ENCODE measurements around the gene SCAI. TPM values are rescaled to one million over a fixed set of nuclear protein-coding genes. Genes with fewer than 3 reads are reported as not detected.

SCAI gene
- polyA plus RNA-seq, 4 donors: under 0.01 to 7.2 (median 0.69) TPM

DNA sequence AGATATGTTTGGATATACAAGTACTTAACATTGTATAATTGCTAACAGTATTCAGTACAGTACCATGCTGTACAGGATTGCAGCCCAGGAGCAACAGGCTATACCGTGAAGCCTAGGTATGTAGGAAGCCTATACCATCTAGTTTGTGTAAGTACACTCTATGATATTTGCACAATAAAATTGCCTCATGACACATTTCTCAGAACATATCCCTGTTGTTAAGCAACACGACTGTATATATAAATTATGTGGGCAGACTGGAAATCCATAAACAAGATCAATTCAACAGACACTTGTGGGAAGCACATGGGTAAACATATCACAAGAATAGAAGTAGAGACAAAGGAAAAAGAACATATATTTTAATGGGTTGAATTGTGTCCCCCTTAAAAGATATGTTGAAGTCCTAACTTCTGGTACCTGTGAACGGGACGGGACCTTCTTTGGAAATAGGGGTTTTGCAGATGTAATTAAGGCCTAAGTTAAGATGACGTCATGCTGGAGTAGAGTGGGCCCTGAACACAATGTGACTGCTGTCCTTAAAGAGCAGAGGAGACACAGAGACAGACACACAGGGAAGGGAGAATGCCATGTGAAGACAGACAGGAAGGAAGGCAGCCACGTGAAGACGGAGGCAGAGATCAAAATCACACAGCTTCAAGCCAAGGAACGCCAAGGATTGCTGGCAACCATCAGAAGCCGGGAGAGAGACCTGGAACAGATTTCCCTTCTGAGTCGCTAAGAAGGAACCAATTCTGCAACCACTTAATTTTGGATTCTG, 76.3 kb downstream of the SCAI start:
- Histone ChIP-seq H3K27me3 (ENCODE audit: control insufficient read depth in 3 of 3, insufficient read depth in 3 of 3, low read length in 3 of 3) (no peaks in the 10 kb centered on the region), H3K9me3 (ENCODE audit: control insufficient read depth in 2 of 2, insufficient read depth in 1 of 2, low read depth in 1 of 2, low read length in 1 of 2) (peaks cover 0 to 7% of the 10 kb centered on the region in 2 donors), H3K4me1 (ENCODE audit: control insufficient read depth in 3 of 3, insufficient read depth in 2 of 3, low read depth in 1 of 3, low read length in 2 of 3) (no peaks in the 10 kb centered on the region), H3K36me3 (ENCODE audit: control insufficient read depth in 3 of 3, insufficient read depth in 2 of 3, low read depth in 1 of 3, low read length in 3 of 3) (peaks cover 0 to 4% (median 0%) of the 10 kb centered on the region in 3 donors), H3K4me3 (ENCODE audit: low read depth in 1 of 3, low read length in 3 of 3) (no peak overlapping the region), H3K27ac (ENCODE audit: low read depth in 1 of 3, low read length in 2 of 3) (peak overlapping the region in 1 of 3 donors; percentile 19)
- DNase-seq: peak in 1 of 2 donors; percentile 6
- no peak for FAIRE-seq
- WGBS, 3 donors: 64 to 88% (median 74%) methylated on average over 10 of the region's 10 CpGs

DNA sequence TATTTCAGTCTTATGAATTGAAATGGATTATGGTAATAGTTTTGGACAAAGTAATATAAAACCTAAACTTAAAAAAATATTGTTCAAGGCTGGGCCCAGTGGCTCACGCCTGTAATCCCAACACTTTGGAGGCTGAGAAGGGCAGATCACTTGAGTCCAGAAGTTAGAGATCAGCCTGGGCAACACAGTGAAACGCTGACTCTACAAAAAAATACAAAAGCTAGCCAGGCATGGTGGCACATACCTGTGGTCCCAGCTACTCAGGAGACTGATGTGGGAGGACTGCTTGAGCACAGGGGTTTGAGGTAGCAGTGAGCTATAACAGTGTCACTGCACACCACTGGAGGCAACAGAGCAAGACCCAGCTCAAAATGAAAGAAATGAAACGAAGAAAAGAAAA, 81.9 kb downstream of the SCAI start:
- Histone ChIP-seq H3K9me3 (ENCODE audit: control insufficient read depth in 2 of 2, insufficient read depth in 1 of 2, low read depth in 1 of 2, low read length in 1 of 2) (peaks cover 0 to 7% of the 10 kb centered on the region in 2 donors), H3K4me3 (ENCODE audit: low read depth in 1 of 3, low read length in 3 of 3) (no peak overlapping the region), H3K36me3 (ENCODE audit: control insufficient read depth in 3 of 3, insufficient read depth in 2 of 3, low read depth in 1 of 3, low read length in 3 of 3) (peaks cover 0 to 8% (median 0%) of the 10 kb centered on the region in 3 donors), H3K4me1 (ENCODE audit: control insufficient read depth in 3 of 3, insufficient read depth in 2 of 3, low read depth in 1 of 3, low read length in 2 of 3) (no peaks in the 10 kb centered on the region), H3K27ac (ENCODE audit: low read depth in 1 of 3, low read length in 2 of 3) (no peak overlapping the region), H3K27me3 (ENCODE audit: control insufficient read depth in 3 of 3, insufficient read depth in 3 of 3, low read length in 3 of 3) (no peaks in the 10 kb centered on the region)
- WGBS, 3 donors: 90 to 95% (median 94%) methylated on average over 3 of the region's 3 CpGs
- DNase-seq: no peak
- FAIRE-seq: no peak

DNA sequence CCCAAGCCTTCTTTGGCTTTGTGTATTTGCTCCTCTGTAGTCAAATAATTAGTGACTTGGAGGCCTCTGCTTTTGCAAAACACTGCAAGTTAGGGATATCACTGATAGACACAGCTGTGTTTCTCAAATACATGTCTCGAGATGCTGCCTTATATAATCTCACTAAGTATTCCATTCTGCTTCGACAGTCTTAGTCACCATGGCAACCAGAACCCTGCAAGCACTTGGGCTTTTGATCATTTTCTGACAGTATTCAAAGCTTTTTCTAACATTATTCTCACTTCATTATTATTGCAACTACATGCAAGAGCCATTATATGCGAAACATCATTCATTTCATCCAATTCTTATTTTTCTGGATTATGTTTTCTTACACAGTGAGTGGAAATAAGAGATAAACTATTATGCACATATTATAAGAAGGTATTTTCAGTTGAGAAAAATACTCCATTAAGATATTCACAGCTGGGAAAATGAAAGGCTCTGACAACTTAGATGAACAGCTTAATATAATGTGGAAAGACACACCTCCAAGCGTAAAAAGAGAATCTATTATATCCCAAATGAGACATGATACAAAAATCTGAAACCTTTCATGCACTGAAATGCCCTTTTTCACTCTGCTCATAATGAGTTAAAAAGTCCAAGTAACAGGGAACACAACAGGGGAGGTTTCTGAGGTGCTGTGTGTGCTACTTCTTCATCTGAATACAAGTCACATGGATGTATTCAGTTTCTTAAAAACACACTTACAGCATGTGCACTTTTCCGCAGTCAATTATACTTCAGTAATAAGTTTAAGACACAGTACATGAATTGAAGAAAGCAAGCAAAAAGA, 93.9 kb downstream of the SCAI start:
- H3K27me3 ChIP-seq (ENCODE audit: control insufficient read depth in 3 of 3, insufficient read depth in 3 of 3, low read length in 3 of 3): no peaks in the 10 kb centered on the region
- no peaks in the 10 kb centered on the region for H3K9me3 ChIP-seq (ENCODE audit: control insufficient read depth in 2 of 2, insufficient read depth in 1 of 2, low read depth in 1 of 2, low read length in 1 of 2)
- FAIRE-seq (no peak), DNase-seq (no peak)
- no peak overlapping the region for H3K4me3 ChIP-seq (ENCODE audit: low read depth in 1 of 3, low read length in 3 of 3)
- H3K4me1 ChIP-seq (ENCODE audit: control insufficient read depth in 3 of 3, insufficient read depth in 2 of 3, low read depth in 1 of 3, low read length in 2 of 3): no peaks in the 10 kb centered on the region
- WGBS, 3 donors: 87 to 95% (median 93%) methylated on average over 5 of the region's 5 CpGs
- H3K36me3 ChIP-seq (ENCODE audit: control insufficient read depth in 3 of 3, insufficient read depth in 2 of 3, low read depth in 1 of 3, low read length in 3 of 3): peaks cover 0 to 19% (median 0%) of the 10 kb centered on the region in 3 donors
- H3K27ac ChIP-seq (ENCODE audit: low read depth in 1 of 3, low read length in 2 of 3): no peak overlapping the region

DNA sequence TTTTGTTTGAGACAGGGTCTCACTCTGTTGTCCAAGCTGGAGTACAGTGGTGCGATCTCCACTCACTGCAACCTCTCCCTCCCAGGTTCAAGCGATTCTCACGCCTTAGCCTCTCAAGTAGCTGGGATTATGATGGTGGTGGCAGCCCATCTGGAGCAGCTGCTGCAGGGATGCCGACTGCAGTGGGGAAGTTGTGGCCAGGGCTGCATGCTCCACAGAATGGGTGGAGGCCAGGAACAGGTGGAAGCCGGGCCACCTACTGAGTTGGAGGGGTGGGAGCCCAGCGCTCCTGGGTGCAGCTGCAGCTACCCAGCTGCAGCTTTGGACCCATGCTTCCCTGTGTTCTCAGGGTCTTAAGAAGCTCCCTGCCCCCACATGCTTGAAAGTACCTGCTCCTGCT, 99.7 kb downstream of the SCAI start:
- no peak for DNase-seq
- Histone ChIP-seq H3K27me3 (ENCODE audit: control insufficient read depth in 3 of 3, insufficient read depth in 3 of 3, low read length in 3 of 3) (no peaks in the 10 kb centered on the region), H3K4me3 (ENCODE audit: low read depth in 1 of 3, low read length in 3 of 3) (no peak overlapping the region), H3K27ac (ENCODE audit: low read depth in 1 of 3, low read length in 2 of 3) (no peak overlapping the region), H3K36me3 (ENCODE audit: control insufficient read depth in 3 of 3, insufficient read depth in 2 of 3, low read depth in 1 of 3, low read length in 3 of 3) (peaks cover 0 to 14% (median 0%) of the 10 kb centered on the region in 3 donors), H3K4me1 (ENCODE audit: control insufficient read depth in 3 of 3, insufficient read depth in 2 of 3, low read depth in 1 of 3, low read length in 2 of 3) (no peaks in the 10 kb centered on the region), H3K9me3 (ENCODE audit: control insufficient read depth in 2 of 2, insufficient read depth in 1 of 2, low read depth in 1 of 2, low read length in 1 of 2) (no peaks in the 10 kb centered on the region)
- WGBS, 3 donors: 95 to 96% (median 96%) methylated on average over 6 of the region's 6 CpGs
- no peak for FAIRE-seq

DNA sequence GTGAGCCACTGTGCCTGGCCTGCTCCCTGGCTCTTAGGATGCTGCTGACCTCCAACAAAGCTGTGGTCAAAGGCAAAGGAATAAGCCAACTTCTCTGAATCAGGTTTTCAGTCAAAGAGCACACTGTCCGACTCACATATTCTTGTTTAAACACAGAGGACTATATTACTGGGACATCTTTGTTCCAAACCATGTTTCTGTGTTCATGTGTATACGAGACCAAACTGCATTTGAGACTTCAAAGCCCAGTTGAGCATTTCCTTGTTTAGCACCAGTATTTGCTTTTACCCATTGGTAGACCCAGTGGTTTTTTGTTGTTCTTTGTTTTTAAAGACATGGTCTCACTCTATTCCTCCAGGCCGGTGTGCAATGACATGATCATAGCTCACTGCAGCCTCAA, 100.2 kb downstream of the SCAI start:
- no peak for DNase-seq
- WGBS, 3 donors: 94 to 96% (median 96%) methylated on average over 3 of the region's 3 CpGs

DNA sequence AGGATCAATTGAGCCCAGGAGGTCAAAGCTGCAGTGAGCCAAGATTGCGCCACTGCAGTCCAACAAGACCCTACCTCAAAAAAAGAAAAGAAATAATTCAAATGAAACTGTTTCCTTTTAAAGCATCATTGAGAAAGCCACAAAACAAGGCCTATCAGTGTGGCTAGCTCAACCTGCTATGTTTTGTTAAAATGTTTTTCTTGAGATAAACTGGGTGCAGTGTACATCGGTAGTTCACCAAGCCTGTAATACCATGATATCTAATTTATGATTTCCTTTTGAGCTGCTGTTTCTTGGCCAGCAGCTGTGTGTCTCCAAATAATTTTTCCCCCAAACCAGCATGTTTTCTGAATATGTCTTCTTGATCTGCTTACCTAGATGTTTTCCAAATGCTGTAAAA, 105.2 kb downstream of the SCAI start:
- H3K4me1 ChIP-seq (ENCODE audit: control insufficient read depth in 3 of 3, insufficient read depth in 2 of 3, low read depth in 1 of 3, low read length in 2 of 3): no peaks in the 10 kb centered on the region
- H3K9me3 ChIP-seq (ENCODE audit: control insufficient read depth in 2 of 2, insufficient read depth in 1 of 2, low read depth in 1 of 2, low read length in 1 of 2): no peaks in the 10 kb centered on the region
- H3K4me3 ChIP-seq (ENCODE audit: low read depth in 1 of 3, low read length in 3 of 3): no peak overlapping the region
- H3K27ac ChIP-seq (ENCODE audit: low read depth in 1 of 3, low read length in 2 of 3): no peak overlapping the region
- FAIRE-seq (no peak), DNase-seq (no peak)
- H3K27me3 ChIP-seq (ENCODE audit: control insufficient read depth in 3 of 3, insufficient read depth in 3 of 3, low read length in 3 of 3): no peaks in the 10 kb centered on the region
- 82 to 86% (median 85%) methylated on average over 2 of the region's 2 CpGs for WGBS, 3 donors
- peaks cover 0 to 3% (median 0%) of the 10 kb centered on the region in 3 donors for H3K36me3 ChIP-seq (ENCODE audit: control insufficient read depth in 3 of 3, insufficient read depth in 2 of 3, low read depth in 1 of 3, low read length in 3 of 3)

More for the DNA sequence above, 100.2 kb downstream of the SCAI start:
- H3K27me3 ChIP-seq (ENCODE audit: control insufficient read depth in 3 of 3, insufficient read depth in 3 of 3, low read length in 3 of 3): no peaks in the 10 kb centered on the region
- no peaks in the 10 kb centered on the region for H3K4me1 ChIP-seq (ENCODE audit: control insufficient read depth in 3 of 3, insufficient read depth in 2 of 3, low read depth in 1 of 3, low read length in 2 of 3)
- no peak overlapping the region for H3K4me3 ChIP-seq (ENCODE audit: low read depth in 1 of 3, low read length in 3 of 3)
- no peaks in the 10 kb centered on the region for H3K9me3 ChIP-seq (ENCODE audit: control insufficient read depth in 2 of 2, insufficient read depth in 1 of 2, low read depth in 1 of 2, low read length in 1 of 2)
- H3K27ac ChIP-seq (ENCODE audit: low read depth in 1 of 3, low read length in 2 of 3): no peak overlapping the region
- FAIRE-seq: no peak
- peaks cover 0 to 14% (median 0%) of the 10 kb centered on the region in 3 donors for H3K36me3 ChIP-seq (ENCODE audit: control insufficient read depth in 3 of 3, insufficient read depth in 2 of 3, low read depth in 1 of 3, low read length in 3 of 3)

DNA sequence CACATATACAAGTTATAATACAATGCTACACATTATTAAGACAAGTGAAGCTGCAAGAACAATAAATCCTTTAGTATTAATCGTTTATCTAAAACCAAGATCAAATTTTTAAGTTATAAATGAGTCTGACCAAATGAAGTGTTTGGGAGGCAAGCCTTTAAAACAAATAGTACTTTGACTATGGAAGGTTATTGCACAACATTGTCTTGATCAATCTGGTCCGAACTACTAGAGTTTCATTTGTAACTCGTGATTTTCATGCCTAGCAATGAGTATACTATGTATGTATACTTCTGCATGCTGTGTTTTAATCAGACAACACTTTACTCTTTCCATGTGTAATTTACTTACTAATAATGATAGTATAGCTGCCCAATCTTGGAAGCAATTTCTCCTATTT, 115.3 kb downstream of the SCAI start:
- Histone ChIP-seq H3K36me3 (ENCODE audit: control insufficient read depth in 3 of 3, insufficient read depth in 2 of 3, low read depth in 1 of 3, low read length in 3 of 3) (peaks cover 0 to 7% (median 0%) of the 10 kb centered on the region in 3 donors), H3K27ac (ENCODE audit: low read depth in 1 of 3, low read length in 2 of 3) (no peak overlapping the region), H3K4me1 (ENCODE audit: control insufficient read depth in 3 of 3, insufficient read depth in 2 of 3, low read depth in 1 of 3, low read length in 2 of 3) (peaks cover 0 to 3% (median 0%) of the 10 kb centered on the region in 3 donors), H3K4me3 (ENCODE audit: low read depth in 1 of 3, low read length in 3 of 3) (no peak overlapping the region), H3K27me3 (ENCODE audit: control insufficient read depth in 3 of 3, insufficient read depth in 3 of 3, low read length in 3 of 3) (no peaks in the 10 kb centered on the region), H3K9me3 (ENCODE audit: control insufficient read depth in 2 of 2, insufficient read depth in 1 of 2, low read depth in 1 of 2, low read length in 1 of 2) (no peaks in the 10 kb centered on the region)
- DNase-seq: peak; percentile 5 to 7
- no peak for FAIRE-seq
- WGBS, 3 donors: 66 to 74% (median 67%) methylated on average over 3 of the region's 3 CpGs

DNA sequence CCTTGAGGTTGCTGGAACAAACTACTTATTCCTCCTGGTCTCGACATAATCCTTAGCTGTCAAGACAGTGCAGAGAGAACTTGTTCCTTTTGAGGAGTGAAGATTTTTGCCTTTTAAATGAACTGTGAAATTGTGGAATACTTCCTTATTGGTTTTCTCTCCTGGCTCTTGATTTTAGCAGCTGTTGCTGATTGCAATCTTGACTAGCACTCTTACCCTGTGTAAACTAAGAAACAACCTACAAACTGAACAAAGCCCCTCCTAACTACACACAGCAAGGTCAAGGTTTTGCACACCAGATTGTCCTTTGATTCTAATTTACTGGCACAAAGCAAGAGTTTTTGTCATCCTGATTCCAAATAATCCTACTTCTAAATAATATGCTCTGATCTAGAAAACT, 118.4 kb downstream of the SCAI start:
- DNase-seq: no peak
- Histone ChIP-seq H3K9me3 (ENCODE audit: control insufficient read depth in 2 of 2, insufficient read depth in 1 of 2, low read depth in 1 of 2, low read length in 1 of 2) (no peaks in the 10 kb centered on the region), H3K27ac (ENCODE audit: low read depth in 1 of 3, low read length in 2 of 3) (no peak overlapping the region), H3K27me3 (ENCODE audit: control insufficient read depth in 3 of 3, insufficient read depth in 3 of 3, low read length in 3 of 3) (no peaks in the 10 kb centered on the region), H3K4me1 (ENCODE audit: control insufficient read depth in 3 of 3, insufficient read depth in 2 of 3, low read depth in 1 of 3, low read length in 2 of 3) (peaks cover 0 to 3% (median 0%) of the 10 kb centered on the region in 3 donors), H3K36me3 (ENCODE audit: control insufficient read depth in 3 of 3, insufficient read depth in 2 of 3, low read depth in 1 of 3, low read length in 3 of 3) (peaks cover 0 to 12% (median 0%) of the 10 kb centered on the region in 3 donors), H3K4me3 (ENCODE audit: low read depth in 1 of 3, low read length in 3 of 3) (no peak overlapping the region)
- WGBS, 3 donors: 38 to 63% (median 57%) methylated on average over 1 of the region's 1 CpG
- FAIRE-seq: no peak

Measured in small intestine (tissue), 7 donors.